CD14-positive monocyte (primary cell): Measurements from ENCODE around the gene NTRK1. TPM values are rescaled to one million over a fixed set of nuclear protein-coding genes. Genes with fewer than 3 reads are reported as not detected.

Source experiments
- DNase-seq, 3 donors: peaks; one replicate each; pipeline ENCODE4 v3.0.0-alpha.2; 2011 to 2022
- H2AFZ ChIP-seq: 2 replicates; pipeline ENCODE4 v1.6.0; 2012; ENCODE audit warnings: mild to moderate bottlenecking, low read depth, low read length, inconsistent platforms; ENCODE audit not compliant: insufficient read depth, poor library complexity, severe bottlenecking
- H3K27ac ChIP-seq, 2 donors: 1 replicate in 1 of 2; 2 replicates in 1 of 2; pipeline ENCODE4 v1.5.1; 2012 to 2013; ENCODE audit warnings: low read length in 2 of 2, control low read depth in 1 of 2, inconsistent platforms in 1 of 2, low read depth in 1 of 2, mild to moderate bottlenecking in 1 of 2
- H3K27me3 ChIP-seq, 2 donors: one replicate each; pipeline versions ENCODE4 v1.6.0 to v1.6.1; 2011 to 2013; ENCODE audit warnings: low read length in 2 of 2; ENCODE audit not compliant: control insufficient read depth in 2 of 2, insufficient read depth in 2 of 2
- H3K36me3 ChIP-seq, 2 donors: replicated peaks in 1 of 2; 1 replicate in 1 of 2; 2 replicates in 1 of 2; pipeline versions ENCODE4 v1.5.1 to v1.6.1; 2012 to 2013; ENCODE audit warnings: low read length in 2 of 2, control low read depth in 1 of 2, inconsistent platforms in 1 of 2, mild to moderate bottlenecking in 1 of 2; ENCODE audit not compliant: insufficient read depth in 2 of 2, control insufficient read depth in 1 of 2
- H3K4me1 ChIP-seq, 2 donors: 1 replicate in 1 of 2; 2 replicates in 1 of 2; pipeline versions ENCODE4 v1.5.1 to v1.6.1; 2012 to 2013; ENCODE audit warnings: low read length in 2 of 2, control low read depth in 1 of 2, inconsistent platforms in 1 of 2, mild to moderate bottlenecking in 1 of 2, moderate library complexity in 1 of 2; ENCODE audit not compliant: insufficient read depth in 2 of 2, control insufficient read depth in 1 of 2
- H3K4me2 ChIP-seq: replicated peaks from 2 replicates; pipeline ENCODE3; 2012; ENCODE audit warnings: low read length, moderate library complexity, mild to moderate bottlenecking; ENCODE audit not compliant: poor library complexity, severe bottlenecking; ENCODE audit errors: extremely low read depth
- H3K4me3 ChIP-seq, 3 experiments: fragments of 200-600 bp in 1 of 3; sonication (generic) in 1 of 3; replicated peaks in 1 of 3; 1 replicate in 2 of 3; 2 replicates in 1 of 3; pipeline ENCODE4 v1.5.1; 2011 to 2013; ENCODE audit warnings: low read length in 3 of 3, mild to moderate bottlenecking in 3 of 3, control low read depth in 2 of 3, low read depth in 2 of 3, inconsistent platforms in 1 of 3, moderate library complexity in 1 of 3
- H3K79me2 ChIP-seq: 2 replicates; pipeline ENCODE4 v1.6.0; 2012; ENCODE audit warnings: mild to moderate bottlenecking, control low read depth, inconsistent platforms, low read length, moderate library complexity; ENCODE audit not compliant: insufficient read depth
- H3K9ac ChIP-seq: 2 replicates; pipeline ENCODE4 v1.6.0; 2017; ENCODE audit warnings: low read length, mild to moderate bottlenecking; ENCODE audit not compliant: insufficient read depth, poor library complexity, severe bottlenecking
- H3K9me3 ChIP-seq, 2 donors: replicated peaks in 1 of 2; 1 replicate in 1 of 2; 2 replicates in 1 of 2; pipeline versions ENCODE4 v1.5.1 to v1.6.1; 2012 to 2013; ENCODE audit warnings: low read length in 2 of 2, control low read depth in 1 of 2; ENCODE audit not compliant: control insufficient read depth in 1 of 2, insufficient read depth in 1 of 2
- H4K20me1 ChIP-seq: 2 replicates; pipeline ENCODE4 v1.6.0; 2012; ENCODE audit warnings: mild to moderate bottlenecking, low read length, control low read depth, moderate library complexity; ENCODE audit not compliant: insufficient read depth
- H3K27ac Mint-ChIP-seq, 7 donors: one replicate each; pipeline ENCODE4 v1.8.0; 2020; ENCODE audit warnings: mild to moderate bottlenecking in 7 of 7, mixed read lengths in 7 of 7, moderate library complexity in 6 of 7, inconsistent platforms in 2 of 7
- H3K27me3 Mint-ChIP-seq, 3 donors: one replicate each; pipeline ENCODE4 v1.8.0; 2021 to 2022; ENCODE audit warnings: low read depth in 3 of 3, mild to moderate bottlenecking in 3 of 3, mixed read lengths in 3 of 3, moderate library complexity in 3 of 3, inconsistent platforms in 1 of 3
- H3K36me3 Mint-ChIP-seq, 2 donors: one replicate each; pipeline ENCODE4 v1.8.0; 2020; ENCODE audit warnings: mixed read lengths in 2 of 2, inconsistent platforms in 1 of 2, mild to moderate bottlenecking in 1 of 2
- H3K4me1 Mint-ChIP-seq: one replicate; pipeline ENCODE4 v1.8.0; 2020; ENCODE audit warnings: mild to moderate bottlenecking, mixed read lengths
- H3K4me3 Mint-ChIP-seq, 2 donors: one replicate each; pipeline ENCODE4 v1.8.0; 2020; ENCODE audit warnings: mild to moderate bottlenecking in 2 of 2, mixed read lengths in 2 of 2, moderate library complexity in 1 of 2
- H3K9me3 Mint-ChIP-seq, 7 donors: one replicate each; pipeline ENCODE4 v1.8.0; 2020 to 2022; ENCODE audit warnings: mixed read lengths in 7 of 7, mild to moderate bottlenecking in 6 of 7, moderate library complexity in 6 of 7, inconsistent platforms in 2 of 7
- WGBS: methylation state at CpG from one replicate; pipeline ENCODE4 v1.1.5; 2013; ENCODE audit warnings: missing lambda C conversion rate; ENCODE audit not compliant: insufficient coverage; 5-methylcytosine and 5-hydroxymethylcytosine counted together
- intact Hi-C, 2 donors: fragments of 100-400 bp; cut with micrococcal nuclease; formaldehyde crosslinking; loops; one replicate each; pipeline versions ENCODE4 v1.15.0 to v1.15.1; 2023
- polyA plus RNA-seq, 3 donors: library from polyadenylated mRNA; depleted of rRNA in 1 of 3; unstranded in 2 of 3; stranded (reverse) in 1 of 3; fragments of 300-500 nt in 2 of 3; fragments of >200 nt in 1 of 3; fragmentation: Illumina TruSeq in 2 of 3; gene quantifications; 1 replicate in 2 of 3; 2 replicates in 1 of 3; pipeline ENCODE4 v1.2.3, GENCODE V29; 2012 to 2021
- TF ChIP-seq, protein P1 (sequence below): fragments of 200-600 bp; IDR thresholded peaks from one replicate; pipeline ENCODE4 v1.8.0; 2022; ENCODE audit warnings: antibody characterized with exemption, mild to moderate bottlenecking

Gene NTRK1
- polyA plus RNA-seq, 3 donors = 0.03 TPM; not detected in 2

DNA sequence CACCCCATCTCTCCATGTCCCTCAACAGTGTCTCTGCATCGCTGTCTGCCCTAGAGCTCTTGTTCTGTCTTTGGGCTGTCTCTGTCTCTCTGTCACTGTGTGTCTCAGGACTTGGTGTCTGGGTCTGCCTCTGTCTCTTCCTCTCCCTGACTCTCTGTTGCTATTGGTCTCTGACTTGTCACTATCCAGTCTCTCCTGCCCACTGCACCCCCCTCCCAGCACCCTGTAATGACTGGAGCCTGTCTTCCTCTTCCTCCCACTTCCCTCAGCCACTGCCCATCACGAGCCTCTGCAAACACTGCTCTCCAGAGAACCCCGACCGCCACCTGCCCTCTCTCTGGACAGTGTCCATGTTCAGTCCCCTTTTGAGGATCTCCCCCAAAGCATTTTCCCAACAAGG is 45.0 kb downstream of the NTRK1 start:
- Mint-ChIP-seq H3K9me3 (peaks cover 0 to 3% (median 0%) of the 10 kb centered on the region in 7 donors), H3K27me3 (peaks cover 3 to 7% (median 7%) of the 10 kb centered on the region in 3 donors), H3K4me1 (peaks cover 15% of the 10 kb centered on the region), H3K4me3 (no peak overlapping the region), H3K36me3 (no peaks in the 10 kb centered on the region), H3K27ac (no peak overlapping the region)
- H3K9ac ChIP-seq = no peak overlapping the region
- H3K4me1 ChIP-seq = peaks cover 7 to 10% of the 10 kb centered on the region in 2 donors
- no peaks in the 10 kb centered on the region for H3K36me3 ChIP-seq
- no peak overlapping the region for H3K4me3 ChIP-seq
- H3K27ac ChIP-seq = no peak overlapping the region
- DNase-seq = peak in 2 of 3 donors; percentile 22 to 37
- intact Hi-C loops = no loop called here
- WGBS = 41% methylated on average over 4 of the region's 4 CpGs
- H3K27me3 ChIP-seq = no peaks in the 10 kb centered on the region
- H4K20me1 ChIP-seq = no peaks in the 10 kb centered on the region
- H2AFZ ChIP-seq = no peak overlapping the region
- H3K4me2 ChIP-seq = no peak overlapping the region
- H3K79me2 ChIP-seq = no peaks in the 10 kb centered on the region
- TF ChIP-seq, protein P1, sequence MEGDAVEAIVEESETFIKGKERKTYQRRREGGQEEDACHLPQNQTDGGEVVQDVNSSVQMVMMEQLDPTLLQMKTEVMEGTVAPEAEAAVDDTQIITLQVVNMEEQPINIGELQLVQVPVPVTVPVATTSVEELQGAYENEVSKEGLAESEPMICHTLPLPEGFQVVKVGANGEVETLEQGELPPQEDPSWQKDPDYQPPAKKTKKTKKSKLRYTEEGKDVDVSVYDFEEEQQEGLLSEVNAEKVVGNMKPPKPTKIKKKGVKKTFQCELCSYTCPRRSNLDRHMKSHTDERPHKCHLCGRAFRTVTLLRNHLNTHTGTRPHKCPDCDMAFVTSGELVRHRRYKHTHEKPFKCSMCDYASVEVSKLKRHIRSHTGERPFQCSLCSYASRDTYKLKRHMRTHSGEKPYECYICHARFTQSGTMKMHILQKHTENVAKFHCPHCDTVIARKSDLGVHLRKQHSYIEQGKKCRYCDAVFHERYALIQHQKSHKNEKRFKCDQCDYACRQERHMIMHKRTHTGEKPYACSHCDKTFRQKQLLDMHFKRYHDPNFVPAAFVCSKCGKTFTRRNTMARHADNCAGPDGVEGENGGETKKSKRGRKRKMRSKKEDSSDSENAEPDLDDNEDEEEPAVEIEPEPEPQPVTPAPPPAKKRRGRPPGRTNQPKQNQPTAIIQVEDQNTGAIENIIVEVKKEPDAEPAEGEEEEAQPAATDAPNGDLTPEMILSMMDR = no peak
- no peaks in the 10 kb centered on the region for H3K9me3 ChIP-seq

GRCh38 chr1:156906206-156906906 is 45.7 kb downstream of the NTRK1 start:
- Histone ChIP-seq H3K9ac (no peak overlapping the region), H2AFZ (no peak overlapping the region), H3K36me3 (no peaks in the 10 kb centered on the region), H3K4me1 (peaks cover 7 to 10% of the 10 kb centered on the region in 2 donors), H3K27ac (no peak overlapping the region), H3K9me3 (no peaks in the 10 kb centered on the region), H4K20me1 (no peaks in the 10 kb centered on the region), H3K4me3 (no peak overlapping the region), H3K79me2 (no peaks in the 10 kb centered on the region), H3K27me3 (no peaks in the 10 kb centered on the region), H3K4me2 (no peak overlapping the region)
- TF ChIP-seq, protein P1 = no peak
- DNase-seq = no peak
- H3K27me3 Mint-ChIP-seq = peaks cover 3 to 8% (median 4%) of the 10 kb centered on the region in 3 donors
- WGBS = 98% methylated on average over 10 of the region's 16 CpGs
- H3K4me1 Mint-ChIP-seq = peaks cover 15% of the 10 kb centered on the region
- no peak overlapping the region for H3K4me3 Mint-ChIP-seq
- H3K27ac Mint-ChIP-seq = peak overlapping the region in 1 of 7 donors; percentile 64
- intact Hi-C loops = no loop called here
- no peaks in the 10 kb centered on the region for H3K36me3 Mint-ChIP-seq
- peaks cover 0 to 3% (median 0%) of the 10 kb centered on the region in 7 donors for H3K9me3 Mint-ChIP-seq
